Activated naive CD8-positive, alpha-beta T cell (primary cell): ENCODE data around the gene RUVBL2.

ENCODE experiments used
- H3K27ac Mint-ChIP-seq: one replicate; pipeline ENCODE4 v1.8.0; 2021; ENCODE audit warnings: mixed read lengths
- H3K27me3 Mint-ChIP-seq: one replicate; pipeline ENCODE4 v1.8.0; 2021; ENCODE audit warnings: mixed read lengths
- H3K36me3 Mint-ChIP-seq: one replicate; pipeline ENCODE4 v1.8.0; 2021; ENCODE audit warnings: mixed read lengths
- H3K4me1 Mint-ChIP-seq: one replicate; pipeline ENCODE4 v1.8.0; 2021; ENCODE audit warnings: low read depth, mixed read lengths
- H3K4me3 Mint-ChIP-seq: one replicate; pipeline ENCODE4 v1.8.0; 2021; ENCODE audit warnings: mild to moderate bottlenecking, mixed read lengths
- H3K9me3 Mint-ChIP-seq: one replicate; pipeline ENCODE4 v1.8.0; 2021; ENCODE audit warnings: low read depth, mixed read lengths

Gene RUVBL2

DNA sequence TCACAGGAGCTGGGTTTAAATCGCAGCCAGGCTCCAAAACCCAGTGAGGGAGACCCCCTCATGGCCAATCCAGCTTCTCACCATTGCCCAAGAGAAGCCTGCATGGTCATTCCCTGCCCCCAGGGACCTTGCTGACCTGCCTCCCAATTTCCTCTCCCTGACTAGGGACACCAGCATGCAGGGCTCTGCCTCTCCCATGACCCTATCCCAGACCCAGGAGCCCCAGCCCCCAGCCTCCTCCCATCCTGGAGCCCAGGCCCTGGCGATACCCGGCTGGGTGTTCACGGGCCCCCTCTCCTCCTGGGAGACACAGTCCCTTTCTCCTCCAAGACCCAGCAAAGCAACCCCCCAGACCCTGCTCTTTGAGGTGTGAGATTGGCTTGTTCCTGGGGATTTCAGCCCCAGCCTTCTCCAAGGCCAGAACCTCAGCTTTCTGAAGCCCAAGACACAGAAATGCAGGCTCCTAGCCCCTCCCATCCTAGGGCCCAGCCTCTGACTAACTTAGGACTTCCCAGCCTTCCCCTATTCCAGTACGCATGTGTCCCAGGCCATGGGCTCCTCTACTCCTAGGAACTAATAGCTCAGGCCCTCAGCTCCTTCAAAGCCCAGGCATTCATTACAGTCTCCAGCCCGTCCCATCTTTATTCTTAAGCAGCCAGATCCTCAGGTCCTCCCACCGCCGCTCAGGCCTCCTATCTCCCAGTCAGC is 1.7 kb upstream of the RUVBL2 start:
- Mint-ChIP-seq H3K4me1 (peaks cover 36% of the 10 kb centered on the region), H3K4me3 (peak overlapping the region; percentile 97)

DNA sequence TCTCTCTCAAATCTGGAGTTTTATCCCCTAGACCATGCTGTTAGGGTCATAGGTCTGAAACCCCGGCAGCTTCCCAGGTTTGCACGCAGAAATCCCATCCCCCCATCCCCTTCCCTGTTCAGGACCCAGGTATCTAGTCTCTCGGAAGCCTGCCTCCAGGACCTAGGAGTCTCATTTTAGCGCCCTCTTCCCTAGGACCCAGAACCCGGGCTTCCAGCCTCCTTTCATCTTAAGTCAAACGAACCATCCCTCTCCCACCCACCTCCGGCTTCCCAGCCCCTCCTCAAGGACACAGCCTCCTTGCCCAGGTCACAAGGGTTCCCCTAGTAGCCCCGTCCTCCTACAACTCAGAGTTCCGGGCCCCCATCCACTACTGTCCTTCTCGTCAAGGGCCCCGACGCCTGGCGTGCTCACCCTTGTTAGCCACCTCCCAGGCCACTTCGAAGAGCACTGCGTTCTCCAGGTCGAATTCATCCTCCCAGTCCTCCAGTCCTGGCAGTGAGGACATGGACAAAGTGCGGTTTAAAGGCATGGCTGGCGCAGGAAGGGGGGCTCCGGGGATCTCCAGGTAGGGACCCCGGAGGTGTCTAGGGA is 1.0 kb upstream of the RUVBL2 start:
- Mint-ChIP-seq H3K27ac (peak overlapping the region; percentile 98), H3K9me3 (no peaks in the 10 kb centered on the region), H3K36me3 (peaks cover 9% of the 10 kb centered on the region), H3K4me1 (peaks cover 34% of the 10 kb centered on the region), H3K4me3 (peak overlapping the region; percentile 97), H3K27me3 (no peaks in the 10 kb centered on the region)

More for the DNA sequence above, 1.7 kb upstream of the RUVBL2 start:
- H3K36me3 Mint-ChIP-seq: peaks cover 9% of the 10 kb centered on the region
- no peaks in the 10 kb centered on the region for H3K27me3 Mint-ChIP-seq
- H3K9me3 Mint-ChIP-seq: no peaks in the 10 kb centered on the region
- peak overlapping the region; percentile 98 for H3K27ac Mint-ChIP-seq

DNA sequence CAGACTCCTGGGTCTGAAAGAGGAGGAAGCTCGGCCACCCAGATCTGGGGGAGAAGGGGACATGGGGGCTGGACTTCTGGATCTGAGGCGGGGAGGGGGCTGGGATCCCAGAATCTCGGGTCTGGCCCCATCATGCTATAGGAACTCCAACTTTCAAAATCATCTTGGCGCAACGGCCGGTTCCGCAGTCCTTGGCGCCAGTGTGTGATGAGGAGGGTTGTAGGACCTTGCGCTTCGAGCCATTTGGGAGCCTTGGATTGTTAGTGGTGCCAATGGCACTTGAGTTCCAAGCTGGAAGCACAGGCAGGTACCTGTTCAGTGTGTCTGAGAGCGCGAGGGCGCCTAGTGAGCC is 324 bp downstream of the RUVBL2 start:
- Mint-ChIP-seq H3K9me3 (no peaks in the 10 kb centered on the region), H3K4me1 (peaks cover 32% of the 10 kb centered on the region), H3K36me3 (peaks cover 6% of the 10 kb centered on the region), H3K27ac (peak overlapping the region; percentile 98), H3K4me3 (peak overlapping the region; percentile 97), H3K27me3 (no peaks in the 10 kb centered on the region)

DNA sequence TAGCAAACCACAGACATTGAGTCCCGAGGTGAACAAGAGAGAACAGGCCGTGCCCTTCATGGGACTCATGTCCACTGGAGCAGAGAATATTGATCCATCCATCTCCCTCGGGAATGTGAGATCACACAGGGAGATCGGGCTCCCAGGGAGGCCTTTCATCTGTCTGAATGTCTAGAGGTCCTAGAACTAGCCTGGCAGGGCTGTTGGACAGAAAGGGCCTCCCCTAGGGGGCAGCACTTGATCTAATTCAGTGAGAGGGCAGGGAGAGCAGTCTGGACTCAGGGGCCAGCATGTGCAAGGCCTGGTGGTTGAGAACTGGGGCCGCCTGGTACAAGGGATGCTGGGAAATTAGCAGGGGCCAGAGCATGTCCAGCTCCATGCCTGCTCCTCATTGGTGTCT is 4.3 kb downstream of the RUVBL2 start:
- peaks cover 24% of the 10 kb centered on the region for H3K4me1 Mint-ChIP-seq
- no peaks in the 10 kb centered on the region for H3K27me3 Mint-ChIP-seq
- no peak overlapping the region for H3K27ac Mint-ChIP-seq
- peaks cover 8% of the 10 kb centered on the region for H3K36me3 Mint-ChIP-seq
- H3K9me3 Mint-ChIP-seq: no peaks in the 10 kb centered on the region
- no peak overlapping the region for H3K4me3 Mint-ChIP-seq

DNA sequence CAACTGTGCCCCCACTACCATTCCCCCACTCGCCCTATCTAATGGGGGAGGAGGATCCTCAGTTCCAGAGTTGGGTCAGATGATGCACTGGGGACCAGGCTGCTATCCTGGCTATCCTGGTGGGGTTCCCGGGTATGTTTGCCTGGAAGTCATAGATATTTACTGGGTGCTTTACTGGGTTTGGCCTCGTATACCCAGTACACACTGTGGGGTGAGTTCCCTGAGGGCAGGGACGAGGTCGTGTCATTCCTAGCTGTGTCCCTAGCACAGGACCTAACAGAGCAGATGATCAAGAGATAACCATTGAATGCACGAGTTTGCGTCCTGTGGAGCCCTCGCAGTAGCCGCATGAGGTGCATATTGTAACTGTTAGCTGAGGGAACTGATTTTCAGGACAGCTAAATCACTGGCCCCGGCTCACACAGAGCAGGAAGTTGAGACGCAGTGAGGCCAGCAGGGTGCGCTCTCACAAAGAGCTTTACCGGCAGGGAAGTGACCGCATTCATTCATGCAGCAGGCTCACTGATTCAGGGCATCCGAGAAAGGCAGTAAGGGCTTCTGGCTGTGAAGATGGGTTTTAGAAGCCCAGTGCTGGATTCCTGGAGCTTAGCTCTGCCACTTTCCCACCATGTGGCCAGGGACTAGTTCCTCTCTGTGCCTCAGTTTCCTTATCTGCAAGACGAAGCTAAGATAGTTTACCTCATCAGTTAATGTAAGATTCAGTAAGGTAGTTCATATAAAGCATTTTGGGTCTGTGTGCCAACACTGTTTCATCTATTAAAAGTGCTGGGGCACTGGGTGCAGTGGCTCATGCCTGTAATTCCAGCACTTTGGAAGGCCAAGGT is 6.0 kb downstream of the RUVBL2 start:
- Mint-ChIP-seq H3K4me1 (peaks cover 16% of the 10 kb centered on the region), H3K27ac (no peak overlapping the region), H3K27me3 (no peaks in the 10 kb centered on the region), H3K4me3 (no peak overlapping the region), H3K36me3 (peaks cover 6% of the 10 kb centered on the region), H3K9me3 (no peaks in the 10 kb centered on the region)

DNA sequence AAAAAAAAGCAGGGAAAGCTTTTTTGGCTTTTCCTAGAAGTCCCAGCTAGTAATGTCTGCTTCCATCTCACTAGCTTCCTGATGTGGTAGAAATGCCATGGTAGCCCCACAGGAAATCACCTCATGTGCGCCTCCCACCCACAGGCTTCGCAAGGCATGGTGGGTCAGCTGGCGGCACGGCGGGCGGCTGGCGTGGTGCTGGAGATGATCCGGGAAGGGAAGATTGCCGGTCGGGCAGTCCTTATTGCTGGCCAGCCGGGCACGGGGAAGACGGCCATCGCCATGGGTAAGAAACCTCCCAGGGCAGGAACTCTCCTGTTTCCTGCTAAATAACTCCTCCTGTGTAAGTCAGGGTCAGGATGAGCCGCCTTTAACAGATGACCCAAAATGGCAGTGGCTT is 10.4 kb downstream of the RUVBL2 start:
- peaks cover 4% of the 10 kb centered on the region for H3K4me1 Mint-ChIP-seq
- no peak overlapping the region for H3K4me3 Mint-ChIP-seq
- H3K36me3 Mint-ChIP-seq: peaks cover 2% of the 10 kb centered on the region
- no peaks in the 10 kb centered on the region for H3K9me3 Mint-ChIP-seq
- H3K27me3 Mint-ChIP-seq: no peaks in the 10 kb centered on the region
- H3K27ac Mint-ChIP-seq: no peak overlapping the region

DNA sequence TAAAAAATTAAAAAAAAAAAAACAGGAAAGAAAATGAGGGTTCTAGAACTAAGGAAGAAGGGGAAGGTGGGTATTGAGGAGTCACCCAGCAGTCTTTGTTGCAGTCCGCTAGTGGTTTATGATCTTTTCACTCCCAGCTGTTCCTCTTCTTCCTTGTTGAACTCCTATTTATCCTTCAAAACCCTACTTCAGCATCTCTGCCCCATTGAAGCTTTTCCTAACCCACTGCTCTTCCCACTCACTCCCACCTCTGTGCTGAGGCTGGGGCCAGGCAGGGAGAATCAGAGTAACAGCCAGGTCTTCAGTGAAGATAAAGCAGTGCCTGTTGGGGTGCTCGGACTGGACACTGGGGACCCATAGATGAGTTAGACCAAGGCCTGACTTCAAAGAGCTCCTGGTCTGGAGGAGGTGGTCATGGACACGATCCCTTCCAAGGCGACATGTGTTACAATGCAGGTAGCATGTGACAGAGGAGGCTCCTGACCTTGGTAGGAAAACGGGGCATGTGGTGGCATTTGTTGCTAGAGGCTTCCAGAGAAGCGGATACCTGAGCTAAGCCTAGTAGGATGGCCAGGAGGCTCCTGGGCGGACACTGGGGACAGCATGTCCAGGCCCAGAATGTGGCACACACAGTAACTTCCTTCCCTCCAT is 11.4 kb downstream of the RUVBL2 start:
- H3K27me3 Mint-ChIP-seq: no peaks in the 10 kb centered on the region

DNA sequence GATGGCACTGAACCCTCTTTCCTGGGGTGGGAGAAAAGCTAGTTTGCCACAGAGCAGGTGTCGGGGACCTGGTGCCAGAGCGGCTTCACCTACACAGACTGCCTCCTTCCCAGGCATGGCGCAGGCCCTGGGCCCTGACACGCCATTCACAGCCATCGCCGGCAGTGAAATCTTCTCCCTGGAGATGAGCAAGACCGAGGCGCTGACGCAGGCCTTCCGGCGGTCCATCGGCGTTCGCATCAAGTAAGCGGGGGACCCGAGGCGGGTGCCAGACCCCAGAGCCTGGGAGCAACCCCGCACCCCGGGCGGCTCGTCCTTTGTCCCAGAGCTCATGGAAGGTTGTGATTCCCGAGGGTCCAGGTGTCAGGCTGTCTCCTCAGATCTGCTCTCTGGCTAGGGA is 13.2 kb downstream of the RUVBL2 start:
- no peaks in the 10 kb centered on the region for H3K27me3 Mint-ChIP-seq

More for the DNA sequence above, 11.4 kb downstream of the RUVBL2 start:
- Mint-ChIP-seq H3K9me3 (no peaks in the 10 kb centered on the region), H3K36me3 (no peaks in the 10 kb centered on the region), H3K4me1 (no peaks in the 10 kb centered on the region), H3K4me3 (no peak overlapping the region), H3K27ac (no peak overlapping the region)

DNA sequence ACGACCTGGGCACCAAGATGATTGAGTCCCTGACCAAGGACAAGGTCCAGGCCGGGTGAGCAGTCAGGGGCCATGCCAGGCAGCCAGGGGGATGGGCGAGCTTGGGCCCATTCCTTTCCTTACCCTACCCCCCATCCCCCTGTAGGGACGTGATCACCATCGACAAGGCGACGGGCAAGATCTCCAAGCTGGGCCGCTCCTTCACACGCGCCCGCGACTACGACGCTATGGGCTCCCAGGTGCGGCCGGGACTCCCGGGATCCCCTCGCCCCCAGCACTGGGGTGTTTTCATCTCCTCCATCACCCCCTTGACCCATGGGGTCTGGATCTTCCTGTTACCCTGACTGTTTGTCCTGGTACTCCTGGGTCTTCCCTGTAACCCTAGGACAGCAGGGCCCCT is 16.1 kb downstream of the RUVBL2 start:
- Mint-ChIP-seq H3K4me1 (no peaks in the 10 kb centered on the region), H3K36me3 (peaks cover 2% of the 10 kb centered on the region), H3K27ac (no peak overlapping the region), H3K27me3 (no peaks in the 10 kb centered on the region), H3K4me3 (no peak overlapping the region), H3K9me3 (no peaks in the 10 kb centered on the region)

More for the DNA sequence above, 13.2 kb downstream of the RUVBL2 start:
- Mint-ChIP-seq H3K27ac (no peak overlapping the region), H3K36me3 (peaks cover 2% of the 10 kb centered on the region), H3K4me3 (no peak overlapping the region), H3K9me3 (no peaks in the 10 kb centered on the region), H3K4me1 (no peaks in the 10 kb centered on the region)

DNA sequence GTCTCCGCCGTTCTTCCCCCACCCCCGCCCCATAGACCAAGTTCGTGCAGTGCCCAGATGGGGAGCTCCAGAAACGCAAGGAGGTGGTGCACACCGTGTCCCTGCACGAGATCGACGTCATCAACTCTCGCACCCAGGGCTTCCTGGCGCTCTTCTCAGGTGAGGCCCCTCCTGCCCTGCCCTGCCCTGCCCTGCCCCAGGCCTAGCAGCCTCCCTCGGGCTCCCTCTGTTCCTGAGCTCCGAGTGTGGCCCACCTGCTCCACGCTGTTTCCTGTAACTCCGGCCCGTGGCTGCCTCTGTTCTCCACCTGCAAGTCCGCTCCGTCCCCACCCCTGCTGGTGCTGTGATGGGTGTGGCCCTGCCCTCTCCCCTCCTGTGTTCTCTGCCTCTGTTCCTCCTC is 16.8 kb downstream of the RUVBL2 start:
- H3K36me3 Mint-ChIP-seq: peaks cover 2% of the 10 kb centered on the region
- H3K4me1 Mint-ChIP-seq: no peaks in the 10 kb centered on the region
- no peaks in the 10 kb centered on the region for H3K27me3 Mint-ChIP-seq
- H3K9me3 Mint-ChIP-seq: no peaks in the 10 kb centered on the region
- no peak overlapping the region for H3K27ac Mint-ChIP-seq
- H3K4me3 Mint-ChIP-seq: no peak overlapping the region

DNA sequence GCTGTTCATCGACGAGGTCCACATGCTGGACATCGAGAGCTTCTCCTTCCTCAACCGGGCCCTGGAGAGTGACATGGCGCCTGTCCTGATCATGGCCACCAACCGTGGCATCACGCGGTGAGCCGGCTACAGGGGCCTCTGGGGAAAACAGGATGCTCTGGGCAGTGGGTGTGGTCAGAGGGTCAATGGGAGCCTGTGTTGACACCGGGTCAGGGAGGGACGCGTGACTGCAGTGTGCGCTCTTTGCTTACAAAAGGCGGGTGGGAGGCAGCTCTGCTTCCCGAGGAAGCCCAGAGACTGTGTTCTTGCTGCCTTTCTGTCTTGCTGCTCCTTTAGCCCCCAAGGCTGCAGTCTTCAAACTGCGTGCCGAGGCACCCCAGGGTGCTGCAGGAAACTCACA is 17.5 kb downstream of the RUVBL2 start:
- Mint-ChIP-seq H3K9me3 (no peaks in the 10 kb centered on the region), H3K4me1 (no peaks in the 10 kb centered on the region), H3K27me3 (no peaks in the 10 kb centered on the region), H3K27ac (no peak overlapping the region), H3K4me3 (no peak overlapping the region), H3K36me3 (peaks cover 4% of the 10 kb centered on the region)

DNA sequence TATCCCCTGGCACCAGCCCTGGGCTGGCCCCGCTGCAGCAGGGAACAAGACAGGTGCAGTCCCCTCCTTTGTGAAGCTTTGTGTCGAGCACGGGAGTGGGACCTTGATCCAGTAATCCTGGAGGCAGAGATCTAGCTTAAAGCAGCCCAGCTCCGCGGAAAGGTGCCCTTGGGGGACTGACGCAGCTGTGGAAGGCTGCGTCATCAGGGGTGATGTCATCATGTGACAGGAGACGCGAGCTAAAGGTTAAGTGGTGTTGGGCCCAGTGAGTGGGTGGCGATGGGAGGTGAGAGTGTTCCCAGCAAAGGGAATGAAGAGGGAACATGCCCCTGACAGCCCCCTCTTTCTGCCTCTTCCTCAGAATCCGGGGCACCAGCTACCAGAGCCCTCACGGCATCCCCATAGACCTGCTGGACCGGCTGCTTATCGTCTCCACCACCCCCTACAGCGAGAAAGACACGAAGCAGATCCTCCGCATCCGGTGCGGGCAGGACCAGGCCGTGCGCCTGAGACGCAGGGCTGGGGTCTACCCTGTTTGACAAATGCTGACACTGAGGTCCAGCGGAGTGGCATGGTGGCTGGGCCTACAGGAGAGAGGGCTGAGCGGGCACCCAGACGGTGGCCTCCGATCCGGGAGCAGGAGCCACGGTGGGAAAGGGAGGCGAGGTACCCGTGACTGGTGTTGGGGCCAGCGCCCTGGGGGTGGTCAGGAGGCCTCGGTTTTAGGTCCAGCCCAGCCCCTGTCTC is 20.6 kb downstream of the RUVBL2 start:
- Mint-ChIP-seq H3K27me3 (no peaks in the 10 kb centered on the region), H3K4me1 (peaks cover 4% of the 10 kb centered on the region), H3K4me3 (no peak overlapping the region), H3K27ac (no peak overlapping the region), H3K9me3 (no peaks in the 10 kb centered on the region), H3K36me3 (peaks cover 4% of the 10 kb centered on the region)

DNA sequence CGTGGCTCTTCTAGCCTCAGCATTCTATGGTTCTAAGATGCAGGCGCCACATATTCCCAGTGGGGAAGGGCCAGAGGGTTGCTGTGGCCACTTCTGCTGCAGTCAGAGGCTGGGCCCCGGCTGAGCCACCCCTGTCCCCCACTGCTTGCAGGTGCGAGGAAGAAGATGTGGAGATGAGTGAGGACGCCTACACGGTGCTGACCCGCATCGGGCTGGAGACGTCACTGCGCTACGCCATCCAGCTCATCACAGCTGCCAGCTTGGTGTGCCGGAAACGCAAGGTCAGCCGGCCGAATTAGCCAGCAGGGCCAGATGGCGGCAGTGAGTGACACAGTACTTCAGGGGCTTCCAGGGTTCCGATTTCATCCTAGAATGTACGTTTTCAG is 21.2 kb downstream of the RUVBL2 start:
- peaks cover 5% of the 10 kb centered on the region for H3K4me1 Mint-ChIP-seq

DNA sequence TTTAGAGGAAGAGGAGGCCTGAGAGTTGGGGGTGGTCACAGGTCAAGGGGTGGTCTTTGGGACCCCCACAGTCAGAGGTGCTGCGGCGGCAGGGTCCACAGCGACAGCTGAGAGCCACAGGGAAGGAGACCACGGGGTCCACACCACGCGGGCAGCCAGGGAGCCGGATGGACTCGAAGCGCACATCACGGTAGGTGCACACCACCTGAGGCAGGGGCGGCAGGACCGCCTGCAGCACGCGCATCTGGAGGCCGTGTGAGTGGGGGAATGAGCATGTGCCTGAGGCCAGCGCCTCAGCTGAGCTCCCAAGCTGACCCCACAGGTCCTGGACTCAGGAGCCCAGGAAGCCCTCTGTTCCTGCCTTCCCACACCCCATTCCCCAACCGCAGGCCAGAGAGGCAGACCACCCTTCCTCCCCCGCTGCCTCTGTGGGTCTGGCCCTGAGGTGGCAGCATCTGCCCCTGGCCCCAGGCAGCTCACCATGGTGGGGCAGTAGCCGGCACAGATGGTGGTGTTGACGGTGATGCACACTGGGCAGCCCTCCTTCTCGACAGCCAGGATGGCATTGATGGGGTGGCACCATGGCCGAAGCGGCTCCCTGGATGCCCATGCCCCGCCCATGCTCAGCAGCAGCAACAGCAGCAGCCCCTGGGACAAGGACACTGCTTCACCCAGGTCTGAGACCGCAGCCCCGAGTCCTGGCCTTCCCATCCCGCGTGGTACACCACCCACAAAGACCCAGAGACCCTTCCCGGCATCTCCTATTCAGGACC is 22.6 kb downstream of the RUVBL2 start:
- Mint-ChIP-seq H3K27ac (no peak overlapping the region), H3K9me3 (no peaks in the 10 kb centered on the region), H3K4me3 (no peak overlapping the region), H3K27me3 (no peaks in the 10 kb centered on the region), H3K4me1 (peaks cover 11% of the 10 kb centered on the region), H3K36me3 (peaks cover 2% of the 10 kb centered on the region)

More for the DNA sequence above, 21.2 kb downstream of the RUVBL2 start:
- H3K4me3 Mint-ChIP-seq: no peak overlapping the region
- H3K9me3 Mint-ChIP-seq: no peaks in the 10 kb centered on the region
- no peaks in the 10 kb centered on the region for H3K27me3 Mint-ChIP-seq
- peaks cover 4% of the 10 kb centered on the region for H3K36me3 Mint-ChIP-seq
- no peak overlapping the region for H3K27ac Mint-ChIP-seq
